ENCODE data around the gene TMEM35B. TPM values are rescaled to one million over a fixed set of nuclear protein-coding genes. Genes with fewer than 3 reads are reported as not detected.

TMEM35B gene
- 10 to 100 TPM; 26.5 to 28.8 TPM for total RNA-seq

- H3K27ac Mint-ChIP-seq = peak within 1 kb of the TSS; percentile 91
- peak within 1 kb of the TSS; percentile 97 for H3K4me3 Mint-ChIP-seq
- intact Hi-C loops (cut with micrococcal nuclease) = loop anchor here (5.0 to 10.0 kb wide), 2 partner anchors 120 to 197 kb away; no protein-coding TSS in a partner anchor
- peaks cover 22% of the 10 kb centered on the region for H3K36me3 Mint-ChIP-seq
- DNase-seq = peak; percentile 84
- CTCF ChIA-PET = interaction anchor here (1.0 to 2.6 kb wide), 9 partner anchors 10 to 731 kb away, joined by 3 to 24 read pairs (median 4); partner anchors contain the start of gene SMIM12
- H3K9me3 Mint-ChIP-seq = no peaks in the 10 kb centered on the region
- POLR2A ChIA-PET = interaction anchor here (0.8 to 2.1 kb wide), 9 partner anchors 13 to 784 kb away, joined by 3 to 7 read pairs (median 4); partner anchors contain the start of genes CLSPN, SMIM12, ZMYM1 and ZMYM6
- no peaks in the 10 kb centered on the region for H3K27me3 Mint-ChIP-seq
- peaks cover 46% of the 10 kb centered on the region for H3K4me1 Mint-ChIP-seq (ENCODE audit: low read depth)
Measured at GRCh38 chr1:34984793-34985608, at the start of gene TMEM35B. Gene TMEM35B (minus strand): TSS chr1:34985347. CDS start chr1:34985305, 42 bp downstream.

DNA sequence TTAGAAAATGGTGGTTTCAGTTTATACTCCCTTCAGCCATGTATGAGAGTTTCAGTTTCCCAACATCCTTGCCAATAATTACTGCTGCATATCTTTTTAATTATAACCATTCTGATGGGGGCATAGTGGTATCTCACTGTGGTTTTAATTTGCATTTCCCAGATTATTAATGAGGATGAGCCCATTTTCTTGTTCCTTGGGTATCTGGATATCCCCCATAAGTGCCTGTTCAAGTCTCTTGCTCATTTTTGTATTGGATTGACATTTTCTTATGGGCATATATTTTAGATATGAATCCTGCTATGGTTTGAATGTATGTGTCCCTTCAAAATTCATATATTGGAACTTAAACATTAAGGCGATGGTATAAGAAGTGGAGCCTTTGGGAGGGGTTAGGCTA, 48.2 kb upstream of the TMEM35B start:
- H3K27me3 Mint-ChIP-seq = no peaks in the 10 kb centered on the region
- ChIA-PET POLR2A (no interaction called here), CTCF (interaction anchor here (1.4 kb wide), 1 partner anchor 180 kb away, joined by 3 read pairs; no protein-coding TSS in a partner anchor)
- peaks cover 12% of the 10 kb centered on the region for H3K9me3 Mint-ChIP-seq
- H3K27ac Mint-ChIP-seq = no peak overlapping the region
- DNase-seq = no peak
- H3K36me3 Mint-ChIP-seq = peaks cover 10% of the 10 kb centered on the region
- intact Hi-C loops (cut with micrococcal nuclease) = loop anchor here (5.0 to 10.0 kb wide), 3 partner anchors 171 to 524 kb away; partner anchors contain the start of genes KIAA0319L and NCDN
- peaks cover 18% of the 10 kb centered on the region for H3K4me1 Mint-ChIP-seq (ENCODE audit: low read depth)
- no peak overlapping the region for H3K4me3 Mint-ChIP-seq

- no peak overlapping the region for H3K27ac Mint-ChIP-seq
- no peak for DNase-seq
- H3K4me3 Mint-ChIP-seq = peak overlapping the region; percentile 99
- no peaks in the 10 kb centered on the region for H3K27me3 Mint-ChIP-seq
- H3K4me1 Mint-ChIP-seq (ENCODE audit: low read depth) = peaks cover 21% of the 10 kb centered on the region
- intact Hi-C loops (cut with micrococcal nuclease) = loop anchor here (5.0 to 10.0 kb wide), 3 partner anchors 170 to 525 kb away; partner anchors contain the start of genes KIAA0319L and NCDN
- peaks cover 12% of the 10 kb centered on the region for H3K9me3 Mint-ChIP-seq
- ChIA-PET POLR2A (interaction anchor here (0.6 to 2.0 kb wide), 3 partner anchors 47 to 170 kb away, joined by 3 to 5 read pairs (median 4); partner anchors contain the start of gene TMEM35B), CTCF (interaction anchor here (1.4 kb wide), 1 partner anchor 179 kb away, joined by 3 read pairs; no protein-coding TSS in a partner anchor)
- peaks cover 13% of the 10 kb centered on the region for H3K36me3 Mint-ChIP-seq
Measured at GRCh38 chr1:35032384-35032739, 47.2 kb upstream of the TMEM35B start.

DNA sequence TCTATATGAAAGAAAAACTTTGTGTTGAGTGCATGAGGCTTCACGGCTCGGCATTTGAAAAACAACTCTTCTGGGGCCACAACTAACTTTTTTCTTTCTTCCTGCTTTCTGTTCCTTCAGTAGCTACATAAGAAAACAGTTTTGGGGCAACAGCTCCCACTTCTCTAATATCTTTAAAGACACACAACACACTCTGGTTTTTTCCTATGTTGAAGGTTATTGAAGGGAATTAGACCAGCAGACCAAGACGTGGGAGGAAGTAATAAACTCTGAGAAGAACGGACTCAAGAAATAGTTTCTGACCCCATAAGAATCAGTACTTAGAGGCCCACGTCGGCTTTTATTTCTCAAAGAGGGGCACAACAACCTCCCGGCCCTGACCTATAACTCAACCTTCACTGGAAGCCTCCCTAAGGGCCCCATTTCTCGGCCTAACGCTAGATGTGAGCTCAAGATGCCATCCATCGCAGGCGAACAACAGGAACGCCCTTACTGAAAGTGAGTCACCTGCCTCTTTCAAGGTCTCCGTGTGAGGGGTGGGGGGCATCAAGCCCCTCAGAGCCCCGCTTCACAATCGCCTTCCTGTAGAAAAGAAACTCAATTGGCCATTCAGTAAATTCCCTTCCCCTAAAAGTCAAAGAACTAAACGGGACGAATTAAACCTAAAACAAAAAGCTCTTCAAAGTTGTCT, 45.8 kb upstream of the TMEM35B start:
- ChIA-PET CTCF (interaction anchor here (0.9 to 1.6 kb wide), 2 partner anchors 48 to 164 kb away, joined by 3 to 4 read pairs; partner anchors contain the start of gene ZMYM1), POLR2A (interaction anchor here (0.8 to 2.0 kb wide), 6 partner anchors 15 to 244 kb away, joined by 3 to 5 read pairs (median 4); partner anchors contain the start of genes SMIM12 and ZMYM1)
- H3K4me1 Mint-ChIP-seq (ENCODE audit: low read depth) = peaks cover 29% of the 10 kb centered on the region
- H3K4me3 Mint-ChIP-seq = peak overlapping the region; percentile 99
- intact Hi-C loops (cut with micrococcal nuclease) = loop anchor here (1.0 to 10.0 kb wide), 5 partner anchors 48 to 526 kb away; partner anchors contain the start of genes KIAA0319L, NCDN, SFPQ and ZMYM1
- H3K36me3 Mint-ChIP-seq = peaks cover 20% of the 10 kb centered on the region
- no peaks in the 10 kb centered on the region for H3K27me3 Mint-ChIP-seq
- H3K27ac Mint-ChIP-seq = peak overlapping the region; percentile 96
- H3K9me3 Mint-ChIP-seq = peaks cover 12% of the 10 kb centered on the region
- peak; percentile 58 for DNase-seq

DNA sequence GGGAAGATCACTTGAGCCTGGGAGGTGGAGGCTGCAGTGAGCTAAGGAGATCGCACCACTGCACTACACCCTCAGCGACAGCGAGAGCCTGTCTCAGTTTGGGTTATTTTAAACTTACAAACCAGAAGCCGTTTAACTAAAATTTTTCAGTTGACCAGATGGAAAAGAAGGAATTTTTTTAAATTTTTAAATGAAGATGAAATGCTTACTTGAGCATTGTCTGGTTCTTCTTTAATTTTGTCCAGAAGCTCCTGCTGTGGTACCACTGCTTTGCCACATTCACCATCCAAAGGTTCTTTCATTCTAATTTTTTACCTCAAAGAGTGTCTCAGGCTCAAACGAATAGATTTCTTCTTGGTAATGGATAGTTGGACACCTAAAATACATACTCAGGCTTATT, 45.2 kb upstream of the TMEM35B start:
- Mint-ChIP-seq H3K36me3 (peaks cover 23% of the 10 kb centered on the region), H3K9me3 (peaks cover 12% of the 10 kb centered on the region), H3K4me1 (ENCODE audit: low read depth) (peaks cover 32% of the 10 kb centered on the region), H3K4me3 (peak overlapping the region; percentile 99), H3K27ac (no peak overlapping the region), H3K27me3 (no peaks in the 10 kb centered on the region)
- POLR2A ChIA-PET = interaction anchor here (1.0 to 1.4 kb wide), 4 partner anchors 14 to 243 kb away, joined by 3 to 5 read pairs (median 3); partner anchors contain the start of gene SMIM12
- intact Hi-C loops (cut with micrococcal nuclease) = loop anchor here (2.0 to 10.0 kb wide), 4 partner anchors 48 to 527 kb away; partner anchors contain the start of genes KIAA0319L, NCDN and ZMYM1
- DNase-seq = no peak
- CTCF ChIA-PET = interaction anchor here (0.9 to 1.6 kb wide), 2 partner anchors 49 to 164 kb away, joined by 3 to 4 read pairs; partner anchors contain the start of gene ZMYM1

DNA sequence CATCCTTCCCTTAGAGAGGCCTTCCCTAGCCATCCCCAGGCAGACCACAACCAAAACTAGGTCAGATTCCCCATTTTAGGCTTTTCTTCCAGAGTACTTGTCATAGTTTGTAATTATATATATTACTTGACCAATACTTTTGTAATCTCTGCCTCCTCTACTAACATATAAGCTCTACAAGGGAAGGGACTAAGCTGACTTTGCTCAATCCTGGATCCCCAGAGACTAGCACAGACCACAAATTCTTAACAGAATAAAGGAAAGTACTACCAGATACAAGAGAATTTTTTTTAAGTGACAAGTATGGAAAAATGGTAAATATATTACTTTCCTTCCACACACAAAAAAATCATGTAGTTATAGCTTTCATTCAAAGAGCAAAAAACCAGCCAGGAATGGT, 44.6 kb upstream of the TMEM35B start:
- DNase-seq = no peak
- H3K36me3 Mint-ChIP-seq = peaks cover 23% of the 10 kb centered on the region
- intact Hi-C loops (cut with micrococcal nuclease) = loop anchor here (2.0 to 10.0 kb wide), 4 partner anchors 49 to 528 kb away; partner anchors contain the start of genes KIAA0319L, NCDN and ZMYM1
- H3K27ac Mint-ChIP-seq = no peak overlapping the region
- POLR2A ChIA-PET = interaction anchor here (1.2 kb wide), 1 partner anchor 14 kb away, joined by 3 read pairs; no protein-coding TSS in a partner anchor
- H3K4me1 Mint-ChIP-seq (ENCODE audit: low read depth) = peaks cover 32% of the 10 kb centered on the region
- H3K9me3 Mint-ChIP-seq = peaks cover 12% of the 10 kb centered on the region
- no peaks in the 10 kb centered on the region for H3K27me3 Mint-ChIP-seq
- H3K4me3 Mint-ChIP-seq = peak overlapping the region; percentile 99
- CTCF ChIA-PET = interaction anchor here (0.6 to 1.6 kb wide), 3 partner anchors 21 to 164 kb away, joined by 3 to 4 read pairs (median 3); no protein-coding TSS in a partner anchor

- H3K4me1 Mint-ChIP-seq (ENCODE audit: low read depth) = no peaks in the 10 kb centered on the region
- H3K36me3 Mint-ChIP-seq = peaks cover 20% of the 10 kb centered on the region
- H3K27ac Mint-ChIP-seq = no peak overlapping the region
- POLR2A ChIA-PET = interaction anchor here (0.9 kb wide), 1 partner anchor 14 kb away, joined by 3 read pairs; no protein-coding TSS in a partner anchor
- DNase-seq = no peak
- CTCF ChIA-PET = no interaction called here
- intact Hi-C loops (cut with micrococcal nuclease) = no loop called here
- H3K4me3 Mint-ChIP-seq = no peak overlapping the region
- no peaks in the 10 kb centered on the region for H3K27me3 Mint-ChIP-seq
- H3K9me3 Mint-ChIP-seq = no peaks in the 10 kb centered on the region
Measured at GRCh38 chr1:35016406-35016805, 31.3 kb upstream of the TMEM35B start.

- Mint-ChIP-seq H3K27ac (no peak overlapping the region), H3K4me1 (ENCODE audit: low read depth) (no peaks in the 10 kb centered on the region), H3K9me3 (no peaks in the 10 kb centered on the region), H3K4me3 (no peak overlapping the region), H3K36me3 (peaks cover 32% of the 10 kb centered on the region), H3K27me3 (no peaks in the 10 kb centered on the region)
- DNase-seq = no peak
- ChIA-PET POLR2A (no interaction called here), CTCF (no interaction called here)
- intact Hi-C loops (cut with micrococcal nuclease) = no loop called here
Measured at GRCh38 chr1:35014486-35014885, 29.3 kb upstream of the TMEM35B start.

- H3K4me3 Mint-ChIP-seq = no peak overlapping the region
- no peak overlapping the region for H3K27ac Mint-ChIP-seq
- CTCF ChIA-PET = no interaction called here
- H3K9me3 Mint-ChIP-seq = no peaks in the 10 kb centered on the region
- peaks cover 19% of the 10 kb centered on the region for H3K36me3 Mint-ChIP-seq
- no peaks in the 10 kb centered on the region for H3K27me3 Mint-ChIP-seq
- no peaks in the 10 kb centered on the region for H3K4me1 Mint-ChIP-seq (ENCODE audit: low read depth)
- no peak for DNase-seq
- POLR2A ChIA-PET = no interaction called here
- intact Hi-C loops (cut with micrococcal nuclease) = no loop called here
Measured at GRCh38 chr1:35005711-35006110, 20.6 kb upstream of the TMEM35B start.

DNA sequence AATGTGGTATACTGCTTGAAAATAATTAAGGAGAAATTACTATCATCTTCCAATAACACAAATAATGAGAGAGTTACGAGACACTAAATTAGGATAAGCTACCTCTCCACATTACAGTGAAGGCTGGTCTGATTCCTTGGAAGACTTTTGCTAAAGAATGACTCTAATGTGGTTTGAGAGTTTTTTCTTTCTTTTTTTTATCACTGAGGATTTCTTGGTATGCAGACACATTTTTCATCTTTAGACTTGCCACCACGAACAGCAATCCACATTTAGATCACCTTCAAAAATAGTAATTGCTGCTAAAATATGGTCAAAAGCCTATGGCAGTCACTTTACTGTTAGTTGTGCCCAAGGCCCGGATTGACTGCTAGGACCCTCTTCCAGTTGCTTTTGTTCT, 16.6 kb upstream of the TMEM35B start:
- H3K36me3 Mint-ChIP-seq = peaks cover 15% of the 10 kb centered on the region
- intact Hi-C loops (cut with micrococcal nuclease) = no loop called here
- H3K4me1 Mint-ChIP-seq (ENCODE audit: low read depth) = no peaks in the 10 kb centered on the region
- H3K27ac Mint-ChIP-seq = no peak overlapping the region
- CTCF ChIA-PET = no interaction called here
- H3K27me3 Mint-ChIP-seq = no peaks in the 10 kb centered on the region
- H3K9me3 Mint-ChIP-seq = no peaks in the 10 kb centered on the region
- no peak overlapping the region for H3K4me3 Mint-ChIP-seq
- POLR2A ChIA-PET = no interaction called here
- no peak for DNase-seq

- peaks cover 7% of the 10 kb centered on the region for H3K36me3 Mint-ChIP-seq
- no peak overlapping the region for H3K4me3 Mint-ChIP-seq
- DNase-seq = no peak
- POLR2A ChIA-PET = no interaction called here
- H3K4me1 Mint-ChIP-seq (ENCODE audit: low read depth) = no peaks in the 10 kb centered on the region
- CTCF ChIA-PET = no interaction called here
- H3K9me3 Mint-ChIP-seq = no peaks in the 10 kb centered on the region
- H3K27me3 Mint-ChIP-seq = no peaks in the 10 kb centered on the region
- H3K27ac Mint-ChIP-seq = no peak overlapping the region
- intact Hi-C loops (cut with micrococcal nuclease) = no loop called here
Measured at GRCh38 chr1:34994878-34995277, 9.7 kb upstream of the TMEM35B start.
